ENCODE data around the gene ITPR2. TPM values are rescaled to one million over a fixed set of nuclear protein-coding genes. Genes with fewer than 3 reads are reported as not detected.
"Not testable (repeated sequence)": the region's sequence is repeated elsewhere in the genome, so short reads cannot be mapped to it uniquely, and the experiment has no call there.

ITPR2 gene
- total RNA-seq, 2 donors from 2014 or later, result 38.8 to 40.3 TPM

DNA sequence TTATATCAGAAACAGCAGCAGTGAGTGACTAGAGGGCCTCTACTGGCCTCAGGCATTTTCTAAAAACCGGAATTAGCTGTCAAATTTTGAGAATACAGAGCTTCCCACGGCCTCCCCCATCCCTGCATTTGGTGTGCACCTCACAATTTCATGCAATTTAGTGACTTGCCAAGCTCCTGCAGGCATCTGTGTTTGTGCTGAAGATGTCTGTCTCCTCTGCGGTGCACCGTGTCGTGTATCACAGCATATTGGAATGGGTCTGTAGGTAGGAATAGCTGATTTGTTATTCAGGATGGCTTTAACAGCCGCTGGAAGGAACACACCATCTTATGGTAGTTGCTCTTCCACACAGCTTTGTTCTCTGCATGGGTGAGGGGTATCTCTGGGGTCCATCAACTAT, 497.3 kb downstream of the ITPR2 start:
- no peak for DNase-seq (ENCODE audit: low spot score)
- intact Hi-C loops (cut with DNase I), result no loop called here

DNA sequence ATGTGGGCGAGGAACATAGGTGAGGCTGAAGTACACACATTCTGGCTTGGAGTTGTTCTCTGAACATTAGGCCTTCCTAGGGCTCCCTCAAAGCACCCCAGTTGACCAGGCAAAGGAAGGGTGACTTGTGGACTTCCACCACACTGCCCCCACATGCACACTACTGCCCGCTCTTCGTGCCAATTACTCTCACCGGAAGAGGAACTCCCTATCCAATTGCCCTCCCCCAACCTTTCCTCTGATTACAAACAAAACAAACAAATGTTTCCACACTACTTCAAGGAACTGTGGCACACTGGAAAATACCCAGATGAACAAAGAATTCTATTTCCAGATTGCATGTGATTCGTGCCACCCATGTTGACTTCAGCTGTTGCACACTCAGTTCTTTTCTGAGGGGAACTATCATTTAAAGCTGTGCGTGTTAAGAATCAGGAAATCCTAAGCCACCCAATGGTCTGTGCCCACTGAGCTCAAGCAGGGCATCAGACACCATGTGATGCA, 498.3 kb downstream of the ITPR2 start:
- intact Hi-C loops (cut with DNase I), result no loop called here
- no peak for DNase-seq (ENCODE audit: low spot score)

DNA sequence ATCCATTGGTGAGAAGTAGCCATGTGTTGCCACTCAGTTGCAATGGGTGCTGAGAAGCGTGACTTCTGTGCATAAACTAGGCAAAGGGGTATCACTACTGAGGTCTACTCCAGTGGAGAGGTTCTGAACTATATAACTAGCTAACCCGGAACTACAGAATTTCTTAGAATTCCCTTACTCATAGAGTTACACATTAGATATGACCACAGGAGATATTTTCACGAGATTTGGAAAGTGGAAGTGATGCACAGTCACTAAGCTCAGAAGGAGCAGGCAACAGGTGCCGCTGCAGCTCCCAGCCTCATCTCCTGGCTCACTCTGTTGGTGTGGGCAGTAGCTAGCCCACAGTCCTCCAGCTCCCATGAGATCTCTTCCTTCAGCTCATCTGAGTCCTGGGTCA, 501.0 kb downstream of the ITPR2 start:
- intact Hi-C loops (cut with DNase I), result no loop called here
- DNase-seq (ENCODE audit: low spot score), result no peak

DNA sequence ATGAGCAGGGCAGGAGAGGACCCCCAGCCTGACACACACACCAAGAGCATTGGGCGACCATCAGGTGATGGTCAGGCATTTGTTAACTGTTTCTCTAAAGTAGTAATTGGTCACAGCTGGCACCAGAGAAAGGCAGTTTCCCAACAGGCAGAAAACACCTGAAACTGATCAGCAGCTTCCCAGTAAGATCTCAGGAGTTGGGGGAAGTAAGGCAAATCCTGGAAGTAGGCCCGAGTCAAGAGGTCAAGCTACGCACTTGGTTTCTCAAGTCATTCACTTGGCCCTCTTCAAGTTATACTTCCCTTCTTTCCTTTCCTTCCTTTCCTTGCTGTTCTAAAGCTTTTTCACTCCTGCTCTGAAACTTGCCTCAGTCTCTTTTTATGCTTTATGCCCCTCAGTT, 501.9 kb downstream of the ITPR2 start:
- DNase-seq (ENCODE audit: low spot score), result no peak
- intact Hi-C loops (cut with DNase I), result no loop called here

DNA sequence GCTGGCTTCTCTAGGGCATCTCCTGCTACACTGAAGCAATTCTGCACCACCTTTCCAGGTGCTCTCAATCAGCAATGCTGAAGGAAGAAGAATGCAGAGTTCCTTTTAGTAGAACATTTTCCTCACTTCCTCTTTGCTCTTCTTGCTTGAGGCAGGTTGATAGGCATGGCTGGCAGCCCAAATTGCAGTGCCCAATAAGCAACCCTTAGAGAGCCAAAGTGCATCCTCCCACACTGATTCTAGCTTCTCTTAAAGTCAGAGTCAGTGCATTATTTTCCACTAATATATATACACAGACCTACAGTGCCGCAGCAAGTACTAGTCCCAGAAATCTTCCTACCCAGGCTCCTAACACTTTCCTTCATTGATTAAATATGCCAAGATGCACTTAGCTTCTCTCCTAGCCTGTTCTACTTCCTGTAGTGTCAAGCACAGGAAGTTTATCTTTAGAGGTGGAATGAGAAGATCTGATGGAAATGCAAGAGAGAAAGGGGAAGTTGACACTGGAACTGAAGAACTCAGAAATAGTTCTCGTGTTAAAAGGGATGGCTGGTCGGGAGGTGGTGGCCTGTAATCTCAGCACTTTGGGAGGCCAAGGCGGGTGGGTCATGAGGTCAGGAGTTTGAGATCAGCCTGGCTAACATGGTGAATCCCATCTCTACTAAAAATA, 504.9 kb downstream of the ITPR2 start:
- DNase-seq (ENCODE audit: low spot score), result no peak
- intact Hi-C loops (cut with DNase I), result no loop called here

DNA sequence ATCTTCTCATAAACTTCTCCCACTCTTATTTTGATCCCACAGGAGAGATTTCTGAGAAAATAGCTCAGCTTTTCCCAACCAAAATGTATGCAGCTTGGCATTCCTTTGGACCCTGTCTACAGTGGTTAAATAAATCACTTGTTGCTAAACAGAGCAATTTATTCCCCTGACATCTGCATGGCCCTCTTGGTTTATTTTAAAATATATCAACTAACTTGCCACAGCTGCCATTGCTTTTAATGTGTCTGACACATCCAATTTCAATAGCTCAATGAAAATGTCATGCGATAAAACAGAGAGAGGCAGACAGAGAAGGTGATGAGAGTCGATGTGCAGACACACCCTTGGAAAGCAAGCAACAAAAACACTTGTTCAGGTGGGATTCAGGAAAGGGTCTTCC, 509.3 kb downstream of the ITPR2 start:
- no peak for DNase-seq (ENCODE audit: low spot score)
- intact Hi-C loops (cut with DNase I), result no loop called here

- intact Hi-C loops (cut with DNase I), result no loop called here
Observed at GRCh38 chr12:26319511-26319910, 513.5 kb downstream of the ITPR2 start.

DNA sequence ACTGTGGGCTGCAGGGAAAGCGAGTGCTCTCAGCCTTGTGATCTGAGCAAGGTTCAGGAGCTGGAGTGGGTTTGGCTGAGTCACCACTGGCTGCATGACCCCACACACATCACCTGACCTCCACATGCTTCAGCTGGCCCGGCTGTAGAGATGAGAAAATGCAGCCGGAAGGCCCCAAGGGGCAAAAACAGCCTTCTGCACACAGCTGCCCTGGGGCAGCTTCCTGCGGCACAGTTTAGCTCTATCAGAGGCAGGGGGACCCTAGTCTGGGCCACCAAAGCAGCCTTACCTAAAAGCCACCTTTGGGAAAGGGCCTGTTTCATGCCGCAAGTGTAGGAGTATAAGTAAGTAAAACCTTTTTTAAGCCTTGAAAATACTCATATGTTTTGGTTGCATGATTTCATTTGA, 514.3 kb downstream of the ITPR2 start:
- intact Hi-C loops (cut with DNase I), result no loop called here
- peak; percentile 83 for DNase-seq (ENCODE audit: low spot score)

More at GRCh38 chr12:26319511-26319910, 513.5 kb downstream of the ITPR2 start:
- peak; percentile 86 for DNase-seq (ENCODE audit: low spot score)

DNA sequence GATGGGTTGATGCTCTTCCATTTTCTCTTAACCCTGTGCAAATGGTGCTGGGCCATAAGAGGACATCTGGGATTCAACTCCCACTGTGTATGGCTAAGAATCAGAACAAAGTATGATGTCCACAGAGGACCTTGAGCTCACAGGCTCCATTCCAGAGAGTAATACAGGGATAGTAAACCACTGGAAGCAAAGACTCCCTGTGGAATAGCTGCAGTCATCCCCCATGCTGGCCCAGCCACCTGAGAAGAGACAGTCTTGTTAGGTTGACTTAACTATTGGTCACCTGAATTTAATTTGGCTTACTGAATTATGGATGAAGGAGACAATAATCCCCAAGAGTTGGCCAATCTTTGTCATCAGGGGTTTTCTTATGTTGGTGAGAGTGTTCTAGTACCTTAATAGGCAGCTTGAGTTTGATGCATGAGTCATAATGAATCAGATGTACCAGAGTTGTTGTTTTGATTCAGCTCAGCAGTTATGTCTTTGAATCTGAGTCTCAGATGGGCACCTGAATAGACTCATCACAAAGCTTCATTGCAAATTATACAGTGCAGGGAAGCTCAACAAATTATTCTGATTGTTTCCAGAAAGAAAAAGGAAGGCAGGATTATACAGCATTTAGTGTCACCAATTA, 514.9 kb downstream of the ITPR2 start:
- intact Hi-C loops (cut with DNase I), result no loop called here
- DNase-seq (ENCODE audit: low spot score), result no peak

DNA sequence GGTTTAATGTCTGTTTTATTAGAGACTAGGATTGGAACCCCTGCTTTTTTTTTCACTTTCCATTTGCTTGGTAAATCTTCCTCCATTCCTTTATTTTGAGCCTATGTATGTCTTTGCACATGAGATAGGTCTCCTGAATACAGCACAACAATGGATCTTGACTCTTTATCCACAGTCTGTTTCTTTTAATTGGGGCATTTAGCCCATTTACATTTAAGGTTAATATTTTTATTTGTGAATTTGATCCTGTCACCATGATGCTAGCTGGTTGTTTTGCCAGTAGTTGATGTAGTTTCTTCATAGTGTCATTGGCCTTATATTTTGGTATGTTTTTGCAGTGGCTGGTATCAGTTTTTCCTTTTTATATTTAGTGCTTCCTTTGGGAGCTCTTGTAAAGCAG, 518.9 kb downstream of the ITPR2 start:
- intact Hi-C loops (cut with DNase I); DNase-seq (ENCODE audit: low spot score): not testable (repeated sequence)

- DNase-seq (ENCODE audit: low spot score); intact Hi-C loops (cut with DNase I): not testable (repeated sequence)
Observed at GRCh38 chr12:26310489-26310888, 522.5 kb downstream of the ITPR2 start.

DNA sequence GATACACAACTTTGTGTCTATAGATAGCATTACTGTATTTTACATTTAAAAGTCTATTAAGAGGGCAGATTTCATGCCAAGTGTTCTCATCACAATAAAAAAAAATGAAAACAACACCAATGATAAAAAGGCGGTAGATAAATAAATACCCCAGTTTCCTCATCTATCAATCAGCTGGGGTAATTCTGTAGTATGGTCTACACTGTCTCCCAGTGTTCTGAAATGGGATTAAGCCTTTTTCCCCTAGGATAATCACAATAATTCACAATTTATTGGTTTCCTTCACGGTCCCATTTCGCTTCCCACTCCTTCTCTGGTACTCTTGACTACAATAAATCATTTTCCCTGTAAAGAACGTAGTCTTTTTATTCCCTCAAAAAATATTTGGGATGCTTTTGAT, 523.4 kb downstream of the ITPR2 start:
- intact Hi-C loops (cut with DNase I), result no loop called here

GRCh38 chr12:26304273-26304672, 528.7 kb downstream of the ITPR2 start:
- intact Hi-C loops (cut with DNase I), result no loop called here
- no peak for DNase-seq (ENCODE audit: low spot score)

More for the DNA sequence above, 523.4 kb downstream of the ITPR2 start:
- no peak for DNase-seq (ENCODE audit: low spot score)

DNA sequence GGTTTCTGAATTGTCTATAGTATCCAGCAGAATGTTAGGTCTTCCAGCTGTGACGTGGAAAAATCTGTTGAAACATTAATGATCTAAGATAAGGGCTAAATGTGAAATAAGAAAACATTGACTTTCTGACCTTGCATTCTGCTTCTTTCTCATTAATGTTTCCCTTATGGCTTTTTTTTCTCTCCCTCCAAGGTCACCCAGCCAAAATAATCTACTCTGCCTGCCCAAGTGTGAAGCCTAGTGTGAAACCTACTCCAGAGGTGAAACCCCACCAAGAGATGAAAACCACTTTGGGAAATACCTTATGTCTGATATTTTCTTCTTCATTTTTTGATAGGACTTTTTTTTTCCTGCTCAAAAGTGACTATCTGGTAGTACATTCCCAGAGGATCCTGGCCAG, 529.6 kb downstream of the ITPR2 start:
- DNase-seq (ENCODE audit: low spot score), result no peak
- intact Hi-C loops (cut with DNase I), result no loop called here

DNA sequence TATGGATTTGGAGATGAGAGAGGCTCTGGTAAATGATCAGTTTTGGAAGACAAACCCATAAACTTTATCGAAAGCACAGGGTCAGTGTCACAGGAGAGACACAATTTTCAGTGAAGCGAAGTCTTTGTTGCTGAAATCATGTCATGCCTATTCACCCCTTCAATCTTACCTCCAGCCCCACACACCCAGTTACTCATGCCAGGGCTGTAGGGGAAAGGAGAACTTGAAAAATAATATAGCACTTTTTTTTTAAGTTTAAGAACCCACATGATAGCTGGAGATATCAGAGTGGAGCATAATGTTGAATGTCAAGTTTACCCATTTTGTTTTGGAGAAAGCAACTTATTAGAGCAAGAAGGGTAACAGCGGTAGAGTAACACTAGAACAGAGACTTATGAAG, 530.2 kb downstream of the ITPR2 start:
- intact Hi-C loops (cut with DNase I), result no loop called here
- DNase-seq (ENCODE audit: low spot score), result no peak

- intact Hi-C loops (cut with DNase I), result no loop called here
- DNase-seq (ENCODE audit: low spot score), result no peak
Observed at GRCh38 chr12:26299751-26300150, 533.2 kb downstream of the ITPR2 start.

- intact Hi-C loops (cut with DNase I), result no loop called here
Observed at GRCh38 chr12:26298785-26299621, 534.0 kb downstream of the ITPR2 start.

DNA sequence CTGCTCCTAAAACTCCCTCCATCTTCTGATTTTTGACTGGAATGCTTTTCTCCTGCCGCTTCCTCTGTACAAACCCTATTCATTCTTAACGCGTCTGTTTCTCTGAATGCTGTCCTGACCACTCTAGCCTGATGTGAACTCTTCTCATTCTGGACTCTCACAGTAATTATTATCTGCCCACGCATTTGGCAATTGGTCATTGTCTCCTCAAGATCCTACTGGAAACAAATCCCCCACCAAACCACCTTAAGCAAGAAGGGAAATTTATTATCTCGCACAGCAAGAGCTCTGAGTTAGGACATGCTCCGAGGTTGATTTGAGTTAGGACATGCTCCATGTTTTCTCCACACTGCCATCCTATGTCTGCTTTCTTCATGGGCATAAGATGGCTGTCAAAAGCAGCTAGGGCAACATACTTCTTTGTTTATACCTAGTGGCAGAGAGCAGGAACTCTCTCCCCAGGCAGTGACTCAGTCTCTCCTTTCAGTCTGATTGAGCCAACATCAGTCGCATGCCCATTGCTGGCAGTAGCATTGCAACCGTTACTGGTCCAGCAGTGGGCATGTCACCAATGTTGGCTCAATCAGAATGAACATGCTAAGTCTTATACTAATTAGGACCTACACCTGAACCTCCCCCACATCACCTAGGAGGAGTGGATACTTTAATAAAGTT, 535.5 kb downstream of the ITPR2 start:
- intact Hi-C loops (cut with DNase I), result no loop called here
- no peak for DNase-seq (ENCODE audit: low spot score)

More at GRCh38 chr12:26298785-26299621, 534.0 kb downstream of the ITPR2 start:
- no peak for DNase-seq (ENCODE audit: low spot score)

DNA sequence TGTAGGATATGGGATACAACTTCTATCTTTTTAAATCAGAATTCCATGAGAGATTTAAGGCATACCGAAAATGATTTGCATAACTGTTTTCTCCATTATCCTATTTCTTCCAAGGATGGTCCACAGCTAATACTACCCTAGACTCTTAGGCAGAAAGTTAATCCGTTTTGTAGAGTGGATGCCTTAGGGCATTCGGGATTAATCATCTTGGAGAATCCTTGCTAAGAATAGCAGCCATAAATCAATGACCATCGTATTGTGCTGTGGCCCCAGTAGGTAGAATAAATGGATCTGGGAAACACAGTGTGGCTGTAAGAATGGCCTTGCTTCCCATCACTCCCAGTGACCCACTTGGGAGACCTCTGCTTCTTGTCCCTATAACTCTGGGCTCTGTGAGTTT, 538.0 kb downstream of the ITPR2 start:
- DNase-seq (ENCODE audit: low spot score), result no peak
- intact Hi-C loops (cut with DNase I), result no loop called here

- intact Hi-C loops (cut with DNase I), result no loop called here
- DNase-seq (ENCODE audit: low spot score), result no peak
Observed at GRCh38 chr12:26293612-26294011, 539.4 kb downstream of the ITPR2 start.
